ENCODE results near the gene EIF4G3. TPM values are rescaled to one million over a fixed set of nuclear protein-coding genes. Genes with fewer than 3 reads are reported as not detected.

The EIF4G3 gene
- total and polyA plus RNA-seq, 2 donors (not counting 1 experiment from before 2014, with no cell fraction given) = 33.6 to 76.0 TPM

GRCh38 chr1:21041541-21041940 is 135.2 kb downstream of the EIF4G3 start:
- CTCF ChIA-PET = no interaction called here
- H3K9ac ChIP-seq (ENCODE audit: low read length) = no peak overlapping the region
- no peaks in the 10 kb centered on the region for H3K27me3 ChIP-seq (replicated peaks in 1 of 4; ENCODE audit: control extremely low read depth in 1 of 4, control insufficient read depth in 3 of 4, insufficient read depth in 4 of 4, low read length in 3 of 4)
- no peaks in the 10 kb centered on the region for H3K27me3 Mint-ChIP-seq
- H3K4me1 ChIP-seq (ENCODE audit: control insufficient read depth in 2 of 2, insufficient read depth in 2 of 2, low read length in 2 of 2) = no peaks in the 10 kb centered on the region
- intact Hi-C loops (cut with micrococcal nuclease) = no loop called here
- H4K20me1 ChIP-seq (ENCODE audit: control insufficient read depth, insufficient read depth, low read length, poor library complexity, severe bottlenecking) = peaks cover 11% of the 10 kb centered on the region
- H3K4me1 Mint-ChIP-seq = peaks cover 12% of the 10 kb centered on the region
- no peak overlapping the region for H2AFZ ChIP-seq (ENCODE audit: insufficient read depth, low read depth, low read length, poor library complexity, severe bottlenecking)
- H3K27ac Mint-ChIP-seq = no peak overlapping the region
- no peak overlapping the region for H3K4me2 ChIP-seq (replicated peaks; ENCODE audit: low read depth, low read length, poor library complexity, severe bottlenecking)
- ATAC-seq (ENCODE audit: low read depth) (no peak), DNase-seq (no peak)
- WGBS (ENCODE audit: insufficient coverage) = no CpG with 5 or more reads among the region's 2 CpGs
- POLR2A ChIA-PET = no interaction called here
- no peak overlapping the region for H3K4me3 ChIP-seq (ENCODE audit: control extremely low read depth in 1 of 5, extremely low read depth in 1 of 5, insufficient read depth in 1 of 5, low read depth in 2 of 5, low read length in 4 of 5)
- peaks cover 0 to 1% (median 0%) of the 10 kb centered on the region in 3 donors for H3K9me3 ChIP-seq (ENCODE audit: control extremely low read depth in 1 of 3, control insufficient read depth in 2 of 3, insufficient read depth in 1 of 3, low read length in 2 of 3)
- H3K27ac ChIP-seq (ENCODE audit: low read length in 2 of 2) = no peak overlapping the region
- TF ChIP-seq, protein P1, sequence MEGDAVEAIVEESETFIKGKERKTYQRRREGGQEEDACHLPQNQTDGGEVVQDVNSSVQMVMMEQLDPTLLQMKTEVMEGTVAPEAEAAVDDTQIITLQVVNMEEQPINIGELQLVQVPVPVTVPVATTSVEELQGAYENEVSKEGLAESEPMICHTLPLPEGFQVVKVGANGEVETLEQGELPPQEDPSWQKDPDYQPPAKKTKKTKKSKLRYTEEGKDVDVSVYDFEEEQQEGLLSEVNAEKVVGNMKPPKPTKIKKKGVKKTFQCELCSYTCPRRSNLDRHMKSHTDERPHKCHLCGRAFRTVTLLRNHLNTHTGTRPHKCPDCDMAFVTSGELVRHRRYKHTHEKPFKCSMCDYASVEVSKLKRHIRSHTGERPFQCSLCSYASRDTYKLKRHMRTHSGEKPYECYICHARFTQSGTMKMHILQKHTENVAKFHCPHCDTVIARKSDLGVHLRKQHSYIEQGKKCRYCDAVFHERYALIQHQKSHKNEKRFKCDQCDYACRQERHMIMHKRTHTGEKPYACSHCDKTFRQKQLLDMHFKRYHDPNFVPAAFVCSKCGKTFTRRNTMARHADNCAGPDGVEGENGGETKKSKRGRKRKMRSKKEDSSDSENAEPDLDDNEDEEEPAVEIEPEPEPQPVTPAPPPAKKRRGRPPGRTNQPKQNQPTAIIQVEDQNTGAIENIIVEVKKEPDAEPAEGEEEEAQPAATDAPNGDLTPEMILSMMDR (IDR thresholded peaks at IDR 0.05) = no peak
- no peak overlapping the region for H3K4me3 Mint-ChIP-seq
- H3K36me3 ChIP-seq (replicated peaks in 1 of 2; ENCODE audit: control extremely low read depth in 1 of 2, control insufficient read depth in 1 of 2, extremely low read depth in 1 of 2, insufficient read depth in 2 of 2, low read length in 1 of 2) = peaks cover 0 to 13% of the 10 kb centered on the region in 2 experiments
- H3K79me2 ChIP-seq (ENCODE audit: control insufficient read depth, insufficient read depth, low read length) = peaks cover 73% of the 10 kb centered on the region
- H3K9me3 Mint-ChIP-seq (ENCODE audit: insufficient read depth) = no peaks in the 10 kb centered on the region

DNA sequence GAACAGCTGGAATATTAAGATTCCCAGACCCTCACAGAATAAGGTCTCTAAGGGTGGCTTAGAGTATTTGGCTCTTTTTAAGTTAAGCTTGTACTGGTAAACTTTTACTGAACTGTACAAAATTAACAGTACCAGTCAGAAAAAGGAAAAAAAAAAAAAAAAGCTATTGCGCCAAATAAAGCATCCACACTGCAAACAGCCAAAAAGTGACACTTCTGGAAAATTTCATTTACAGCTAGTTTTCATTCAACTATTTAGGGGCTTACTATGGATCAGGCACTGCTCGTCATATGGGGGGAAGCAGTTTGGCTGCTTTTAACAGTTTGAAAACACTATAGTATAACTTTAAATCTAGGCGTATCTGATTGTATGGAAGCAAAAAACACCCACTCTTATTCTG is 139.6 kb downstream of the EIF4G3 start:
- peaks cover 7% of the 10 kb centered on the region for H3K4me1 Mint-ChIP-seq
- CTCF ChIA-PET = interaction anchor here (0.7 kb wide), 1 partner anchor 158 kb away, joined by 5 read pairs; no protein-coding TSS in a partner anchor
- no peak overlapping the region for H3K4me2 ChIP-seq (replicated peaks; ENCODE audit: low read depth, low read length, poor library complexity, severe bottlenecking)
- ATAC-seq (ENCODE audit: low read depth) (no peak), DNase-seq (no peak)
- H4K20me1 ChIP-seq (ENCODE audit: control insufficient read depth, insufficient read depth, low read length, poor library complexity, severe bottlenecking) = peaks cover 19% of the 10 kb centered on the region
- POLR2A ChIA-PET = no interaction called here
- intact Hi-C loops (cut with micrococcal nuclease) = no loop called here
- no peaks in the 10 kb centered on the region for H3K4me1 ChIP-seq (ENCODE audit: control insufficient read depth in 2 of 2, insufficient read depth in 2 of 2, low read length in 2 of 2)
- no peaks in the 10 kb centered on the region for H3K27me3 ChIP-seq (replicated peaks in 1 of 4; ENCODE audit: control extremely low read depth in 1 of 4, control insufficient read depth in 3 of 4, insufficient read depth in 4 of 4, low read length in 3 of 4)
- no peaks in the 10 kb centered on the region for H3K9me3 Mint-ChIP-seq (ENCODE audit: insufficient read depth)
- H3K27ac Mint-ChIP-seq = no peak overlapping the region
- TF ChIP-seq EZH2 (IDR thresholded peaks at IDR 0.05; ENCODE audit: borderline replicate concordance, insufficient read depth, low read depth, low read length, poor library complexity, severe bottlenecking) = no peak
- TF ChIP-seq, protein P1 (IDR thresholded peaks at IDR 0.05) = no peak
- peaks cover 0 to 17% (median 10%) of the 10 kb centered on the region in 3 donors for H3K9me3 ChIP-seq (ENCODE audit: control extremely low read depth in 1 of 3, control insufficient read depth in 2 of 3, insufficient read depth in 1 of 3, low read length in 2 of 3)
- peaks cover 83% of the 10 kb centered on the region for H3K79me2 ChIP-seq (ENCODE audit: control insufficient read depth, insufficient read depth, low read length)
- no peak overlapping the region for H3K27ac ChIP-seq (ENCODE audit: low read length in 2 of 2)
- no peak overlapping the region for H3K9ac ChIP-seq (ENCODE audit: low read length)
- H3K27me3 Mint-ChIP-seq = no peaks in the 10 kb centered on the region
- peaks cover 0 to 6% of the 10 kb centered on the region in 2 experiments for H3K36me3 ChIP-seq (replicated peaks in 1 of 2; ENCODE audit: control extremely low read depth in 1 of 2, control insufficient read depth in 1 of 2, extremely low read depth in 1 of 2, insufficient read depth in 2 of 2, low read length in 1 of 2)
- H3K4me3 ChIP-seq (ENCODE audit: control extremely low read depth in 1 of 5, extremely low read depth in 1 of 5, insufficient read depth in 1 of 5, low read depth in 2 of 5, low read length in 4 of 5) = no peak overlapping the region
- no peak overlapping the region for H2AFZ ChIP-seq (ENCODE audit: insufficient read depth, low read depth, low read length, poor library complexity, severe bottlenecking)
- no CpG with 5 or more reads among the region's 3 CpGs for WGBS (ENCODE audit: insufficient coverage)
- no peak overlapping the region for H3K4me3 Mint-ChIP-seq
